Stimulated activated CD8-positive, alpha-beta memory T cell treated with anti-CD3 and anti-CD28 coated beads, Interleukin-12 subunit alpha, Interleukin-12 subunit beta, amount 100 ng/mL, for 4 hours (primary cell): ENCODE results near the gene MAGEB17.
"Not testable (repeated sequence)": the region's sequence is repeated elsewhere in the genome, so short reads cannot be mapped to it uniquely, and the experiment has no call there.

Experiments
- DNase-seq: peaks from one replicate; pipeline ENCODE4 v3.0.0-alpha.2; 2020; ENCODE audit warnings: low read depth

Gene MAGEB17

DNA sequence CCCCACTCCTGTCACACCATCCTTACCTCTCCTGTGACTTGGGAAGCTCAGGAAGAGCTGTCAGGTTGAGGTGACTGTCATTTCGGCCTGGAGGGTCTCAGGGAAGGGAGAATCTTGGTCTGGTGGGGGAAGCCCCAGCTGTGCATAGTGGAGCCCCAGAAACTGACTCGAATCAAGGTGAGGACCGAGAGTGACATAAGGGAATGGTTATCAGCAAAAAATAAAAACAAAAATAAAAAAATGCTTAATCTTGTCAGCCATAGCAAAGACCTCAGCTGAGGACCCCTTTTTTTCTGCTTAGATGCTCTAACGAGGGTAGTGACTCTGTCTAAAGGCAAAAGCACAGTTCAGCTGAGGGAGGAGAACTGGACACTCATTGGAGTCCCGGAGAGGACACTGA lies at the start of gene MAGEB17:
Gene MAGEB17 (plus strand): TSS at position 301 of the 400 bp plus-strand sequence. CDS start 2,902 bp downstream, outside the sequence.
- DNase-seq: no peak

- DNase-seq: no peak
Observed at GRCh38 chrX:16119353-16120220, 47.7 kb upstream of the MAGEB17 start.

DNA sequence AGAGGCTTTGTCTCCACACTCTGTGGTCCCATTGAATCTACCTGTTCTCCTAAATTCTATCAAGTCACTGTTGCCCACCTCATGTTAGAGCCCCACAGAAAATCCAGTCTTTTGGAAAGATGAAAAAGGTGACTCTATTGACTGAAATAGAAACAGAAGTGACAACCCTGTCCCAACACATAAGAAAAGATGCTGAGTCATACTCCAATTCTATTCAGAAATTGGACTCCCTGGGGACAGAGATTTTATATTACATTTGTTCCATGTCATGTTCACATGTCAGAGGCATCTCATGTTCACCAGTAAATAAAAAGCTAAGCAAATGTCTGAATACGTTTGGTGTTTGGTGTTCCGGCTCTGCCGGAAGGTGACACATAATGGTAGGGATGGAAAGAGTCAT lies 46.9 kb upstream of the MAGEB17 start:
- no peak for DNase-seq

- DNase-seq: peak; percentile 15
Observed at GRCh38 chrX:16123222-16123786, 44.0 kb upstream of the MAGEB17 start, which contains the start of gene GRPR. TSS of gene GRPR (plus strand) at chrX:16123565. CDS start at chrX:16123954, 389 bp downstream.

DNA sequence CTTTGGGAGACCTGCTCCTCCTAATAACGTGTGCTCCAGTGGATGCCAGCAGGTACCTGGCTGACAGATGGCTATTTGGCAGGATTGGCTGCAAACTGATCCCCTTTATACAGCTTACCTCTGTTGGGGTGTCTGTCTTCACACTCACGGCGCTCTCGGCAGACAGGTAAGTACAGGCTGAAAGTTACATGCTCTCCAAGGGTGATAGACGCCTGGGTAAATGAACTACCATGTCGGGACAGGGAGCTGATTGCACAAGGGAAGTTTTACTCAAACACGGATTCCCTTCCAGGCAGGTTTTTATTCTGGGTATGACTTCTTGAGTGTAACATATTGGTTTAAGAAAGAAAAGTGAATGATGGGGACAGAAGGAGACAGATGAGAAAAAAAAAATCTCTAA lies 43.1 kb upstream of the MAGEB17 start:
- no peak for DNase-seq

- no peak for DNase-seq
Observed at GRCh38 chrX:16125520-16126149, 41.6 kb upstream of the MAGEB17 start.

DNA sequence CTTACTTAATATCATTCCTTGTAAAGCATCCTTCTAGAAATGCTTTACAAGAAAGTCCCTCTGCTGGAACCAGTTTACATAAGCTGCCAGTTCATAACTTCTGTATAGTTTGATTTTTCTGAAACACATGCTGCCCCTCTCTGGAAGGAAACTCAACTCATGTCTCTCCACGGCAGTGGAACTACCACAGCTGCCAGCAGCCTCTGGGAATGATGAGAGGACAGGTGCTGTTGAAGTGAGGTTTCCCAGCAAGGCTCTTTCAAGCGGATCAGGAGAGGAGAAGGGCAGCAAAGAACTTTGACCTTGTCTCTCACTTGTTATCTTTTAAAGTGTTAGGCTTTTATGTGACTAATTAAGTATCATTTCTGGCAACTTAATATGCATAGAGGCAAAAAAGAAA lies 36.6 kb upstream of the MAGEB17 start:
- DNase-seq: no peak

- no peak for DNase-seq
Observed at GRCh38 chrX:16134936-16135335, 32.3 kb upstream of the MAGEB17 start.

DNA sequence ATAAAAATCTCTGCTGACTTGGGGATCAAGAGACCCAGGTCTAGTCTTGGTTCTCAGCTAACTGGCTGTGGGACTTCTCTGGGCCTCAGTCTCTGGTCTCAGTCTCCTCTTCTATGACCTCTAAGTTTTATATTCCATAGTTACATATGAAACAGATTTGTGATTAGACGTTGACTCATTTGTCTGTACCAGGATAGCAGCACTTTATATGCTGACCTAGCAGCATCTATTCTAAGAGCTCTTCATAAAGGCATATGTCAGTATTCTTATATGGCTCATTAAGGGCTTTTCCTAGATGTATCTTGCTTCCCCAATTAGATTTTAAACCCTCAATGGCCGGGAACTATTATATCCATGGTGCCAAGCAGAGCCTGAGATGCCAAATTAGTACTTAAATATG lies 31.2 kb upstream of the MAGEB17 start:
- no peak for DNase-seq

DNA sequence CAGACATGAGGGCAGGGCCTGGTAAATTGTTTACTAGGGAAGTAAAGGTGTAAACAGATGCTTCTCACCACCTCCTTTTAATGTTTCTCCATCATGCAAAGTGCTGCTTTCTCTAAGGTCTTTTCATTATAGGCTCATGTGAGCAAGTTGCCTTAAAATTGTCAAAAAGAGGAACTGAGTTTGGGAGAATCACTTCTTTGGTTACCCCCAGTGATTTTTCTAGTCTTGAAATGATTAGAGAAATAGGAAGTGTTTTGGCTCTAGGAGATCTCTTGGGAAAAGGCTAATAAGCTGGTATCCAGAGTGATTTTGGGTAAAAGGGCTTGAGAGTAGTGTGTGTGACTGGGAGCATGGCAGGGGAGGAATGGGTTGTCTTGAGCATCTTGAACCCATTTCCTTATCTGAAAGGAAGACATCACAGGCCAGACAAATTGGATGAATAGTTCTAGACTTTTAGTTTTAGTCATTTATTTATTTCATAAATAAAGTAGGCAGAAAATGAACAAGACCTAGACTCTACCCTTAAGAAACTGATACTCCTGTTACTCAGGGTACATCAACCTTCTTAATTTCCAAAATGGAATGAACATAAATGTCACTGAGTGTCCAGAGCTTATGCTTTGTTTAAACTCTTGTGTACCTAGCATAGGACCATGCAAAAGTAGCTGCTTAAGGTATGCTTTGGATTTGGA lies 29.7 kb upstream of the MAGEB17 start:
- DNase-seq: no peak

- DNase-seq: no peak
Observed at GRCh38 chrX:16138108-16138427, 29.2 kb upstream of the MAGEB17 start.

- DNase-seq: no peak
Observed at GRCh38 chrX:16140448-16140847, 26.8 kb upstream of the MAGEB17 start.

GRCh38 chrX:16140983-16141382 lies 26.3 kb upstream of the MAGEB17 start:
- no peak for DNase-seq

GRCh38 chrX:16141422-16142245 lies 25.6 kb upstream of the MAGEB17 start:
- DNase-seq: no peak

DNA sequence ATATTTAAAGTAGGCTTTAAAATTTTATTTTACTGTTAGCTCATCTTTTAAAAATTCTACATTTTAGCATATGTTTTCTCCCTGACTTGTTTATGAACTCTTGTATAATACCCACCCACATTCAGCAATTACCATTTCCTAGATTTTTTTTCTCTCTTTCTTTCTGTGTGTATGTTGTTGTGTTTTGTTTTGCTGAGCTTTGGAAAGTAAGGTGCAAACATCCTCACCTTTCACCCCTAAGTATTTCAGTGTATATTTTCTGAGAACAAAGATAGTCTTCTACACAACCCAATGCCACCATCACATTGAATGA lies 25.1 kb upstream of the MAGEB17 start:
- no peak for DNase-seq

DNA sequence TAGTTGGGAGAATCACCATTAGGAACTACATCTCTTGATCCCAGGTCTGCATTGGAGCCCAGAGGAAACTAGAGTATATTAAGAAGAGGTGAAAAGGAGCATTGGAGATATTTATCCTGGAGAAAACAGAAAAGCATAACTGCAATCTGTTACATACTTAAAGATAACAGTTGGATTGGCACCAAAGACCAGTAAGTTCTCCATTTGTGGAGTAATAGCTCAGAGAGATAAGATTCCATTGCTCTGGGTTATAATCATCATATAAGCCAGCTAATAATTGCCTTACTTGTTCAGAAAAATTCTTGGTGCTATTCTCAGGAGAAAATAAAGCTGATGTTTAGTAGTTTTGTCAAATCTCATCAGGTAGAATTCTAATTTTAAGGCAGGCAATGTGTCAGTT lies 23.3 kb upstream of the MAGEB17 start:
- no peak for DNase-seq

- DNase-seq: no peak
Observed at GRCh38 chrX:16144420-16144819, 22.9 kb upstream of the MAGEB17 start.

- DNase-seq: not testable (repeated sequence)
Observed at GRCh38 chrX:16145093-16145492, 22.2 kb upstream of the MAGEB17 start.

DNA sequence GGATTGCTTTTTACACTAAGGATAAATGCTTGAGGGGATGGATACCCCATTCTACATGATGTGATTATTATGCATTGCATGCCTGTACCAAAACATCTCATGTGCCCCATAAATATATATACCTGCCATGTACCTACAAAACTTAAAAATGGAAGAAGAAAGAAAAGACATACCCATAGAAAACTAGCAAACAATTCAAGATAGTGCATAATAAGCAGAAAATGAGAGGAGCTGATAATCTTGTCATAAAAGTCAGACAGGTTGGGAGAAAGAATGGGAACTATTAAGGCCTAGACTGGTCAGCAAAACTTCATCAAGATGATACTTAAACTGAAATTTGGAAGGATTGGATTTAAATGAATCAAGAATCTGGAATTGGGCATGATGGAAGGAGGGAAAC lies 21.6 kb upstream of the MAGEB17 start:
- no peak for DNase-seq

- DNase-seq: no peak
Observed at GRCh38 chrX:16148896-16149295, 18.4 kb upstream of the MAGEB17 start.

DNA sequence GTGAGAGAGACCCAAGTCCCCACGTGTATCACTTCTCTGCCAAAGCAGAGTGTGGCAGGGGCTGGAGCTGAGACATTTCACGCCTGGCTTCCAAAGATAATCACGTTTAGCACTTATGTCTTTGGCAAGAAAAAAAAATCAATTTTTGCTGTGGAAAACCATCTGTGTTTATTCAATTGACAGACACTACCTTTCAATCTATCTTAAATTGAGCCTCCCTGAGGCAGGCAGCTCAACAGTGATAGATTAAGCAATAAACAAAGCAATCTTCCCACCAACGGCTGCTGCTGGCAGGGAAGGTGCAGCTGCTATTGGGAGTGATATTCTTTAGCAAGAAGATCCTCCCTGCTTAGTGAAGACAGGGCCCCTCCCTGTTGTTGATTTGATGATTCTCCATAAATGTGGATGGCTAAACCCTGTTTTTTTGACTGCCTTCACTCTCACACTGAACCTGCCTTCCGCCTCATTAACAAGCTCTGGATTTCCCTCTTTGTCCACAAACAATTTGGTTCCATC lies 11.6 kb upstream of the MAGEB17 start:
- no peak for DNase-seq
